ELF-1 (cell line): ENCODE results near the gene LYSMD4.
A peak's percentile ranks its signal among the peaks of the same experiment; 100 is the strongest.
"Not testable (repeated sequence)": the region's sequence is repeated elsewhere in the genome, so short reads cannot be mapped to it uniquely, and the experiment has no call there.

ENCODE experiments used
- DNase-seq: peaks from one replicate; pipeline ENCODE4 v3.0.0-alpha.2; 2016; ENCODE audit warnings: low read depth, low spot score

The LYSMD4 gene

DNA sequence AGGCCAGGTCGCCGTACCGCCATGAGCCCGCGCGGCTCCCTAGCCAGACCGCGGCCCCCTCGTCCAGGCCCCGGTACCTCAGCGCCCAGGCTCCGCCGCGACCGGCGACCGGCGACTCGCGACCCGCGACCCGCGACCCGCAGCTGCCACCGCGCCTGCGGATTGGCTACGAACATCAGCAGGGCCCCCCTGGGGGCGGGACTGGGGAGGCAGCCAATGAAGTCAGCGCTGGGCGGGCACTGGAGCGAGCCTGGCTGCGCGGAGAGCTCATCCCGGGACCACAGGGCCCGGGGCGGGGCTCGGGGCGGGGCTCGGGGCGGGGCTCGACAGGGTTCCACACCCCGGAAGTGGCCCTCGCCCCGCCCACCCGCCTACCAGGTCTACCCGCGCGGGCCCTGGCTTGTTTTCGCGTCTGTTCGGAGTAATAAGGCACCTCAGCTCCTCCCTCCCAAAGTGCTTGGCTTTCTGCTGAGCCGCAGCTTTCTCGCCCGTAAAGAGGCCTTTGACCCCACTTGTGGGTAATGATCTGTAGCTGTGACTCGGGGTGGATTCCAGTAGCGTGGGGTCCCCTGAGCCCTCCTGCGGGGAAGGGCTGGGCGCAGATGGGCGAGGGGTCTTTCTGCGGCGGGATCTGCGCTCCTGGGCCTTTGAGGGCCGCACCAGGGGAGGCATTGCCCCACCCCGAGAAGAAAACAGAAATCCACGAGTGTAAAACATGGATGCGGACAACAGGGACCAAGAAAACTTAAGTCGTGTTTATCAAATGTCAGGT is at the start of gene LYSMD4:
Gene LYSMD4, minus strand, starts transcription at position 170 of the 772 bp plus-strand sequence. CDS start 1,438 bp downstream, outside the sequence.
- DNase-seq, result peak; percentile 96

DNA sequence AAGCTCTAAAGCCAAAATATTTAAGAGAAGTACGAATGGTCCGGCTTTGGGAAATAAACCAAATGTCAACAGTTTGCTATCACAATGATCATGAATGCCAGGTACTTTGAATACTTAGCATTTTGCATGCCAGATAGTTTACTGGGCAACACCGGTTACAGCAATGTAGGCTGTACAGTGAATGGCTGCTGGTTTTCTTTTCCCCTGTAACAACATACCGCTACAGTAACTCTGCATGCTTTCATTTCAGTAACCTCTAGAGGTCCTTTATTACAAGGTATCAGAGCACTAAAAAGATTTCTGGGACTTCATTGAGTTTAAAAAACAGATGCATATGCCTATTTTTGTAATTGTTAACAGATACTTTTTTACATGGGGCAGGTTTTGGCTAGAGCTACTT is 48.8 kb upstream of the LYSMD4 start:
- DNase-seq, result not testable (repeated sequence)

DNA sequence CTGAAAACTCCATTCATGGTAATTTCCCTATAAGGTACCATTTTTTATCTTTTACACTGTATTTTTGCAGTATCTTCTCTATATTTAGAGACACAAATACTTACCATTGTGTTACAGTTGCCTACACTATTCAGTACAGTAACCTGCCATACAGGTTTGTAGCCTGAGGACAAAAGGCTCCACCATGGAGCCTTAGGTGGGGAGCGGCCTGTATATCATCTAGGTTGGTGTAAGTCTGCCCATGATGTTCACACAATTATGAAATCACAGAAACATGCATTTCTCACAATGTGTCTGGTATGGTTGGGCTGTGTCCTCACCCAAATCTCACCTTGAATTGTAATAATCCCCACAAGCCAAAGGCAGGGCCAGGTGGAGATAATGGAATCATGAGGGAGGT is 43.9 kb upstream of the LYSMD4 start:
- DNase-seq, result no peak

DNA sequence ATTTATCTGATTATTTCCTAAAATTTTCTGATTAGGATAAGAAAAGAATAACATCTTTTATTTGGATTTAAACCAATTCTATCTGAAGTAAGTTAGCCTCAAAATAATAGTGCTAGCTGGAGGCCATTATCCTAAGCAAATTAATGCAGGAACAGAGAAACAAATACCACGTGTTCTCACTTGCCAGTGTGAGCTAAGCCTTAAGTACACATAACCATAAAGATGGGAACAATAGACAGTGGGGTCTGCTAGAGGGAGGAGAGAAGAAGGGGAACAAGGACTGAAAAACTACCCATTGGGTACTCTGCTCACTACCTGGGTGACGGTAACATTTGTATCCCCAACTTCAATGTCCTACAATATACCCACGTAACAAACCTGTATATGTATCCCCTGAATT is 31.3 kb upstream of the LYSMD4 start:
- DNase-seq, result no peak

DNA sequence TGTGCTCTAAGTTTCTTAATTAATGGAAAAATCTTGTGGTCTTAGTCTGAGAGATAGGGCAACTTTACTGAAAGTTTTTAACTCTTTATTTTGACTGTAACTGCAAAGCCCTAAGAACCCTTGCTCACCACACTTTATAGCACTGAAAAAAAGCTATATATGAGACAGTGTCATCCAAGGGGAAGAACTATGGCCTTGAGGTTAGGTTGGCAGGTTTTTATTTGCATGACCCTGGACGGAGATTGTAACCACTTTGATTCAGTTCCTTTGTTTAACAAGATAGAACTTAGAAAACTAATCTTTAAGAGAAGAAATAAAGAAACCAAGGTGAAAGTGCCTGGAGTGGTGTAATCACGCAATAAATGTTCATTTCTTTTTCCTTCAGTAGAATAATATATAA is 30.6 kb upstream of the LYSMD4 start:
- DNase-seq, result no peak

DNA sequence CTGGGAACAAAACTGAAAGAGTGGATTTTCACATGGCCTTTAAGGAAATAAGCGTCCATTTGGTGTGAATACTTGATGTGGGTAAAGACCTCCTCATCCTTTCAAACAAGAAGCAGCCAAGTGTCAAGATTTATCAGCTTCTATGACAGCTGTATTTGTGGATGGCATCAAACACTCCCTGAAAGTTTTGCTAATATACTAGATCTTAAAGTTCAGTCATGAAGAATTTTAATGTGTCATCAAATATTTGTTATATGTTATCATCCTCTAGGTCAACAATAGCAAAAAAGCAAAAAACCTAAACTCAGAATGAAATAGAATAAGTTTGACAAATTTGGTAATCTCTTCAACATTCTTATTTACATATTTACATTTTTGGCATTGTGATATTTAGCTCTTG is 29.1 kb upstream of the LYSMD4 start:
- no peak for DNase-seq

DNA sequence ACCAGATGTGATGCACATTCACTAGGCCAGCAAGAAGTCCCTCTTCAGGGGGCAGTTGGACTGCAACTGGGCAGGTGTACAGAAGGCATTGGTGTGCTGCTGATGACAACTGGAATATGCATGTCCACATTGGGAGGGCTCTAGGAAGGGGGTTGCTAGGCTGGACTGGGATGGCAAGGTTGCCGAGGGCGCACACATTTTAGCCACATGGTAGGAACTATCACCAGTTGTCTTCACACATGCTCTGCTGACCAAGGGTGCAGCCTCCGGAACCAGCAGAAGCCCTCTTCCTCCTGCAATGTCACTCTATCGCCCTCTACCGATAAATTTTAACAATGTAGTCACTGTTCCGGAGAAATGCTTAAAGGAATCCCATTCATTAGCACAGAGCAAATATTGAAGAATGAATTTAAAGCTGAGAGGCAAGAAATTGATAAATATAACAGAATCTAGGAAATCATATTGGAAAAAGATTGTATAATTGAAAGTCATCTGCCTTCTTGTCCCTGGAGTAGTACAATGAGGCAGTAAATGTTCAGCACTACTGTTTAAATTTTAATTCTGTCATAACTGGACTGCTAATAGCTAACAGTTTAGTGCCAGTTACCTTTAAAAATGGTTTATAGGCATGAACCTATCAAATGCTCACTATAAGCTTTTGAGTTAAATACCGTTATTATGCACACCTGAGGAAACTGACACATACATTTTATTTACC is 22.6 kb upstream of the LYSMD4 start:
- DNase-seq, result peak; percentile 44

DNA sequence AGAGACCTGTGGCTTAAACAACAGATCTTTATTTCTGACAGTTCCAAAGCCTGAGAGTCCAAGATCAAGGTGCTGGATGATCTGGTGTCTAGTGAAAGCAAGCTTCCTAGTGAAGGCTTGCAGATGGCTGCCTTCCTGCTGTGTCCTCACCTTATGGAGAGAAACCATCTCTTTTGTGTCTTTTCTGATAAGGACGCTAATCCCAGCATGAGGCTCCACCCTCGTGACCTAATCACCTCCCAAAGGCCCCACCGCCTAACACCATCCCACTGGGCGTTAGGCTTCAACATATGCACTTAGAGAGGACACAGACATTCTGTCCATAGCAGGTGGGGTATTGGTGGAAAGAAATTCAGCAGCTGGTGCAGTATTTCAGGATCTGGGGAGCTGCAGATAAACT is 19.8 kb upstream of the LYSMD4 start:
- DNase-seq, result peak; percentile 7

DNA sequence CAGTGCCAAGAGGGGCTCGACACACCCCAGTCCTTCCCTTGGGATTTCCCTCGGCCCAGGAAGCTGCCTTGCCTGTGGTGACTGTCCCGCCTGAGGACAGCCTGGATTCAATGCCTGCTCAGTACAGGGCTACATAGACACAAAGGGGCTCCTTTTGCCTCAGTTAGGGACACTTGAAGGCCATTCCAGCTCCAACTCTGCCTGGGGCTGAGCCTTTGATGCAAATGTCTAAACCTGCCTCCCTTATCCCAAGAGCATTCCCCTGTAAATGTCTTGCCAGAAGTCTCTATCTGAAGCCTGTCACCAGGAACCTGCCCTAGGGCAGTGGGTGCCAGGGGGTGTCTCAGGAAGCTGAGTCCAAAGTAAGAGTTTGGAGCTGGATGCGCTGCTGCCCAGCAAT is 19.3 kb upstream of the LYSMD4 start:
- DNase-seq, result peak; percentile 53

DNA sequence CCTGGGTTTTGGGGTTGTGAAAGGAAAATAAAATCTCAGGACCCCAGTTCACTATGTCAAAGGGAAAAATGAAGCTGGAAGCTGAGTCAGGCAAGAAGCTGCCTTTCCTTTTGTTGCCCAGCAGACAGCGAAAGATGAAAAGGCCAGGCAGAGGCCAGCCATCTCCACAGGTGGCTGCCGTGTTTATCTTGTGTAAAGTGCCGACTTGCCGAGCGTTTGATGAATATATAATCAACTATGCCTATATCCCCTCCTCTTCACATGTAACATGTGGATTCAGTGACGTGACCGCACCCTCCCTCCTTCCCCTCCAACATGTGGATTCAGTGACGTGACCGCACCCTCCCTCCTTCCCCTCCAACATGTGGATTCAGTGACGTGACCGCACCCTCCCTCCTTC is 17.1 kb upstream of the LYSMD4 start:
- not testable (repeated sequence) for DNase-seq

DNA sequence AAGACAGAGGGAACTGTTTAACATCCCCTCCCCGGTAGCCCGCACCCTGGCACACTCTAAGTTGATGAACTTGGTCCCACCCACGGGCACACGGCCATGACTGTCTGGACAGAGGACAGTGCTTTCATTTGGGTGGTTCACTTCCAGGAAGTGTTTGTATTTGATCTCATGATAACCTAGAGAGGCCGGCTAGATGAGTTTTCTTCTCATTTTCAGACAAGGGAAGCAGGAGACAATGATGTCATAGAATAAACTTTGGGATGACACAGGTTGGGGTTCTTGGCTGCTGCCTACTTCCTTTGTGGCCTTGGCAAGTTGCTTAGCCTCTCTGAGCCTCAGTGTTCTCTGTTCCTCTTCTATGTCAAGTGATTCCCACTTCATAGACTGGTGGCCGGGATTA is 16.1 kb upstream of the LYSMD4 start:
- DNase-seq, result no peak

DNA sequence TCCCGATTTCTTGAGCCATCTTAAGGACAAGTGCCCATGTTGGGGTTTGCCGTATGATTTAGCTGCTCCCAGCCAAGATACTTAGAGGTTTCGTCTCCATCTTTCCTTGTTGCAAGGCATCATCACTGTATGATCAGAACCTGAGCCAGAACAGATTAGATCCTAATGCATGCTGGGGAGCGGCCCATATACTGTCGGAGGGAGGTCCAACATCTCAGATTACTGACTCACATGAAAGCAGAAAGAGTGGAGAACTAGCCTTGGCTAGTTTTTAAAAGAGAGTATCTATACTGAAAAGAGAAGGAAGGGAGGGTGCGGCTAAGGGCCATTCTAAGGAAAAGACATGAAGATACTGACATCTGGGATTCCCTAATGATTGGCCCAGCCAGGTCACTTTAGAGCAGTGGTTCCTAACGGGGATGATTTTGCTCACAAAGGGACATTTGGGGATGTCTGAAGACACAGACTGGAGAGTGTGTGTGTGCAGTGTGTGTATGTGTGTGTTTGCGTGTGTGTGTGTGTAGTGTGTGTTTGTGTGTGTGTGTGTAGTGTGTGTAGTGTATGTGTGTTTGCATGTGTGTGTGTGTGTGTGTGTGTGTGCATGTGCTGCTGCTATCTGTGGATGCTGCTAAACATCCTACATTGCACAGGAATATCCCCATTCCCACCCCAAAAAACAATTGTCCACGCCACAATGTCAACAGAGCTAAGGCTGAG is 12.3 kb upstream of the LYSMD4 start:
- no peak for DNase-seq

DNA sequence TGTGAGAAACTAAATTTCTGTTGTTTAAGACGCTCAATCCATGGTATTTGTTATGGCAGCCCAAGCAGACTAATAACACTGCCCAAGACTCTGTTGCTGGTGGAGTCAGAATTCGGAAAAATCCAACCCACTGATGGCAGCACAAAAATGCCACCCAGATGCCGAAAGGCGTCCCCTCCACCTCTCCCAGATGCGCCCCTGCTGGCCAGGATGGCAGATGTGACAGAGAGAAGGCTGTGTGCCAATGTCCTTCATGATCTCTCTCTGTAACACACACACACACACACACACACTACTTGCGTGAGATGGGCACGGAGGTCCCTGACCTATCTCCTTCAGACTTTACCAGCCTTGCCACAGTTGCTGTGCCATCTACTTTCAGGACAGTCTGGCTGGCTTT is 10.9 kb upstream of the LYSMD4 start:
- DNase-seq, result no peak

DNA sequence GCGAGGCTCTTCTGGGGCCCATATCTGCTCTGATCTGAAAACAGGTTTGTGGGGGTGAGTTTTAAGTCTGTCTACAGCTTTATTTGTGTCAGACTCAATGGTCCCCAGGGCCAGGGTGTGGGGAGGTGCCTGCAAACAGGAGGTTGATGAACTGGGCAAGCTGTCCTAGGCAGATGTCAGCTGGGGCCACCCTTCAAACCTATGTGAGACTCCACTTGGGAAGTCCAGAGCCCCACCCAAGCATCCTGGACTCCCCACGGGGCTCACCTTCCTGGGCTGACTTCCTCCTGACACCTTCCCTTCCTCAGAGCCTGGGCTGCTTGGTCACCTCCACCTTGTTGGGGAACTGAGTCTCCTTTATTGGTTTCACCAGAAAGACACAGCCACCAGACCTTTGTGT is 8.6 kb upstream of the LYSMD4 start:
- no peak for DNase-seq

DNA sequence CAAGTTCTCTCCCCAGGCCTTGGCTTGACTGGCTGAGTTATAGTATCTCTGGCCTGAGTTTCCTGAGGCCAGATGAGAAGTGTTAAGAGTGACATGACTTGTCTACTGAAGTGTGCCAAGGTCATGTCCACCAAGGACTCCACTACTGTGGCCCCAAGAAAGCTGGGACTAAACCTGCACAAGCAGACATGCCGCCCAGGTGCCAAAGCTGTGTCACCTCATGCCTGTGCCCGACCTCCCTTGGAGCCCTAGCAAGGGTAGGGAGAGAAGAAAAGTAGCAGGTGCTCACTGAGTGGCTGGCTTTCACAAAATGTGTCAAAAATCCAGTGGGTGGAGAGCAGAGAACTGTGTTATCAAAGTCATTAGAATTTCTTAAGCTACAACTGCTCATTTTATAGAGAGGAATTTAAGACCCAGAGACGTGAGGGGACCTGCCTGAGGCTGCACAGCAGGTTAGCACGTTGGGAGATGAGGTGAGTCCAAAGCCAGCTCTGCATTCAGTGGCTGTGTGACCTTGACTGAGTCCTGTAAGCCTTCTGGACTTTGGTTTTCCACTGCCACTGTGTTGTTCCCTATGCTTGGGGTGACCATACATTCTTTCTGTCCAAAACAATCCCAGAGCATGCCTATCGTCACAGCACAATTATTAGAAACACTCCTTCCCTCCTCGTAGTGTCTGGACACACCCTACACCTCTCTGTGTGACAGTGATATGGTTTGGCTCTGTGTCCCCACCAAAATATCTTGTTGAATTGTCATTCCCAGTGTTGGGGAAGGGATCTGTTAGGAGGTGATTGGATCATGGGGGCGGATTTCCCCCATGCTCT is 5.0 kb upstream of the LYSMD4 start:
- DNase-seq, result no peak

DNA sequence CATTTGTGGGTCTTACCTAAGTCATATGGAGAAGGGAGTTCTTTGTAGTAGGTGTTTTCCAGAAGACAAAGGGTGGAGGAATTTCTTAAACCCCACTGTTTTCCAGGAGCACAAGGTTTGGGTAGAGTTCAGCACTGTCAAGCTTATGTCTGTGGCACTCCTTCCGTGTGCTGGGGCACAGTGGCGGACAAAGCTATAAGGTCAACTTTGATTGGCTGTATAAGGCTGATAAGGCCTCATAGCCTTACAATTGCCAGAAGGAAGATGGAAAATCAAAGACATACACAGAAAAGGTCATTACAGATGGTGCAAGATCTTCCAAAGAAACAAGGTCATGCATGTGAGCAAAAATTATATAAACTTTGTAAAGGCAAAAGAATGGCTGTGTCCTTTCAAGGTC is 3.5 kb upstream of the LYSMD4 start:
- DNase-seq, result no peak

DNA sequence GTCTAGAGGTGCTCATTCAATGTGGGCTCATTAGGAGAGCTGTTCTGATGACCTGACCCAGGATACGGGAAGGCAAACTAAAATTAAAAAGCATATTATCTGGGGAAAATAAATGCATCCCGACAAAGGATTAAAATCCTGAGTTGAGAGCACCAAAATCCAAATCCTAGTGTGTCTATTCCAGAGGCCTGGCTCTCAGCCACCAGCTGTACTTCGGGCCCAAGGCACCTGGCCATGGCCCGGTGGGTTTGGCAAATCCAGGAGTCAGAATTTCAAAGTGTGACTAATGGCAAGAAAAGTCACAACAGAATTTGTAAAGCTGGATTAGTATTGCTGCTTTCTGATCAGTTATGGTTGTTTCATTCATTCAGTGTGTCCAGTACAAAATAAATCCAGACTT is 2.6 kb upstream of the LYSMD4 start:
- DNase-seq, result no peak

DNA sequence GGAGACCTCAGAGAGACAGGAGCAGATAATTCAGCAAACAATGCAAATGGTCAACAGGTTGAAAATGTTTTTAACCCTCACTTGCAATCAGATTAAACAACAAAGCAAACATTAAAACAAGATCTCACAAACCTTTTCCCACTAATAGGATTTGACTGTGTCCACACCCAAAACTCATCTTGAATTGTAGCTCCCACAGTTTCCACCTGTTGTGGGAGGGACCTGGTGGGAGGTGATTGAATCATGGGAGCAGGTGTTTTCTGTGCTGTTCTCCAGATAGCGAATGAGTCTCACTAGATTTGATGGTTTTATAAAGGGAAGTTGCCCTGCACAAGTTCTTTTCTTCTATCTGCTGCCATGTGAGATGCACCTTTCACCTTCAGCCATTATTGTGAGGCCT is 1.3 kb upstream of the LYSMD4 start:
- DNase-seq, result no peak

DNA sequence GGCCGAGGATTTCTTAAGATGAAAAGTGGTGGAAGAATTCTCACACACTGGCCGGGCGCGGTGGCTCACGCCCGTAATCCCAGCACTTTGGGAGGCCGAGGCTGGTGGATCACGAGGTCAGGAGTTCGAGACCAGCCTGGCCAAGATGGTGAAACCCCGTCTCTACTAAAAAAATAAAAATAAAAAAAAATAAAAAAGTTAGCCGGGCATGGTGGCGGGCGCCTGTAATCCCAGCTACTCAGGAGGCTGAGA is 729 bp upstream of the LYSMD4 start:
- not testable (repeated sequence) for DNase-seq

DNA sequence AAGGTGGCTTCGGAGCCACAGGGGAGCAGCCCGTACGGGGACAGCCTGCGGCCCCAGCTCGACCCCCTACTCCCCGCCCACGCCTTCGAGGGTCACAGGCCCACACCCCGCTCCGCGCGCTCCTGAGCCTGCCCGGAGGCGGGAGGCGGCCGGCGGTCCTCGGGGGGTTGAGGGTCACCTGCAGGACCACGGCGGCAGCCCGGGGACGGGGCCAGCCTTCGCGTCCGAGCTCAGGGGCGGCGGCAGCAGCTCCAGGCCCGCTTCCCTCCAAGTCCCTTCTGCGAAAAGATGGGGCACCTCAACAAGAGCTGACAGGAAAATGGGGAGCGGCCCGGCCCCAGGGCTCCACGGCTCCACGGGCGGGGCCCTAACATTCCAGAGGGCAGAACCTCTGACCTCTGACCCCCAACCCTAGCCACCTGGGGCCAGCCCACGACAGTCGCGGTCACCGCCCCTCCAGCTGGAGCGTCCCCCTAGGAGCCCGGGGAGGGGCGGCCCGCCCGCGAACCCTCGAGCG is 428 bp downstream of the LYSMD4 start:
- no peak for DNase-seq

DNA sequence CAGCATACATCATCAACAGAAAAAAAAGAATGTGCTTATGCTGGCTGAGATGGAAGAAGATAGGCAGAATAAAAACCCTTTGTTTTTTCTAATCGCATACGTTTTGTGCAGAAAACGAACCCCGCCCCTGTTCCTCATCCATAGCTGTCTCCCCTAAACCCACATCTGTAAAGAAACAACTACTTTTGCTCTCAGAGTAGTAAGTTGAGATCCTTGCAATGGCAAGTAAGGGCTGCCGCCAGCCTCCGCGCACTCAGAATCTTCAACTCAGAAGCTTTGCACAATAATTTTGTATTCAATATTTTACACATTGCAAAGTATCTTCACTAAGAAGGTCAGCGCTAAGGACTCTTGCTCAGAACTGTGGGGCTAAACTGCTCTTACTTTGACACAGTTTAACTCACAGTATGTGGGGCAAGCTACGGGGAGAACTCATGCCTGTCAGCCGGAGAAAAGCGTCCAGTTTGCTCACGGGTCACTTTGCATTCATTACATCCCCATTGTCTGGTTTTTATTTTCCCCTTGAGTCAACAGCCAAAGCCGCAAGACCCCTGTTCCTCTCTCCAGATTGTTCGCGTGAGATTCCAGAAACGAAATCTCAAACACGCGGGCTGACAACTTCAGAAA is 1.0 kb downstream of the LYSMD4 start:
- no peak for DNase-seq
